IMR-90 (cell line): Measurements from ENCODE around the gene CTRB2.

Source experiments
- MAFK ChIP-seq: IDR thresholded peaks from 2 replicates; pipeline ENCODE4 v1.6.1; 2012; ENCODE audit warnings: low read depth, low read length, improper control_type of control experiment
- MAZ ChIP-seq: IDR thresholded peaks from 2 replicates; pipeline ENCODE4 v1.6.1; 2012; ENCODE audit warnings: low read depth, mild to moderate bottlenecking, low read length, improper control_type of control experiment, moderate library complexity, borderline replicate concordance
- NFE2L2 ChIP-seq: fragments of 150-350 bp; IDR thresholded peaks from 2 replicates; pipeline ENCODE4 v1.6.1; 2016; ENCODE audit warnings: low read depth, mild to moderate bottlenecking, low read length
- POLR2A ChIP-seq: IDR thresholded peaks from 2 replicates; pipeline ENCODE4 v1.6.1; 2012; ENCODE audit warnings: mild to moderate bottlenecking, low read depth, low read length
- RAD21 ChIP-seq: IDR thresholded peaks from 2 replicates; pipeline ENCODE4 v1.6.1; 2012; ENCODE audit warnings: low read length, improper control_type of control experiment
- RFX5 ChIP-seq: IDR thresholded peaks from 2 replicates; pipeline ENCODE4 v1.8.0; 2012; ENCODE audit warnings: low read depth, mild to moderate bottlenecking, low read length, moderate library complexity
- SMC3 ChIP-seq: fragments of 150-350 bp; IDR thresholded peaks from 2 replicates; pipeline ENCODE4 v1.6.1; 2016; ENCODE audit warnings: low read depth, mild to moderate bottlenecking, antibody characterized with exemption, low read length, moderate library complexity
- TF ChIP-seq, protein P1 (sequence below): conservative IDR thresholded peaks from 2 replicates; pipeline ENCODE4 v1.5.1; 2012; ENCODE audit warnings: mild to moderate bottlenecking, low read depth, low read length, improper control_type of control experiment
- TF ChIP-seq, protein P2 (sequence below): fragments of 150-350 bp; IDR thresholded peaks from 2 replicates; pipeline ENCODE4 v1.6.1; 2017; ENCODE audit warnings: mild to moderate bottlenecking, antibody characterized with exemption, low read length, low read depth

DNA sequence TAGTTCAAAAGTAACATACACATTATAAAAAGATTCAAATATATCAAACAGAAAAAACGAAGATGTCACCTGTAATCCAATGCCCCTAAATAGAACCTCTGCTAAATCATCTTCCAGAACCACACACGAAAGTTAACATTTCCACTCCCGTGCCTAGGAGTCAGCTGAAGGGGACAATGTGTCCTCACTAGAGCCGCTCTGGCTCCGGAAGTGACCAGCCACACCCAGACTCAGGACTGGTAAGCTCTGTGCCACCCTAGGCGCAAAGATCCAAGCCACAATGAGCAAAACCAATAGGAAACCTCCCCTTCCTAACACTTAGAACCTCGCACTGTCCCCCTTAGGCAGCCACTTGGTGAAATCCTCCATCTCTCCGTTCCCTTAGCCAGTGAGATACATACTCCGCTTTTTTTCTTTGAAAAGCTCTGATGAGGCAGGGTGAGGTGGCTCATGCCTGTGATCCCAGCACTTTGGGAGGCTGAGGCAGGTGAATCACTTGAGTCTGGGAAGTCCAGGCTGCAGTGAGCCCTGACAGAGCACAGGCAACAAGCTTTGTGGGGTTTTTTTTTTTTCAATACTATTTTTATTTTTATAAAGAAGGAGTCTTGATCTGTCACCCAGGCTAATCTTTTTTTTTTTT, 23.6 kb upstream of the CTRB2 start:
- TF ChIP-seq RAD21 (no peak), POLR2A (no peak), SMC3 (no peak), NFE2L2 (no peak), MAZ (no peak), RFX5 (no peak), MAFK (no peak)
- TF ChIP-seq, protein P1, sequence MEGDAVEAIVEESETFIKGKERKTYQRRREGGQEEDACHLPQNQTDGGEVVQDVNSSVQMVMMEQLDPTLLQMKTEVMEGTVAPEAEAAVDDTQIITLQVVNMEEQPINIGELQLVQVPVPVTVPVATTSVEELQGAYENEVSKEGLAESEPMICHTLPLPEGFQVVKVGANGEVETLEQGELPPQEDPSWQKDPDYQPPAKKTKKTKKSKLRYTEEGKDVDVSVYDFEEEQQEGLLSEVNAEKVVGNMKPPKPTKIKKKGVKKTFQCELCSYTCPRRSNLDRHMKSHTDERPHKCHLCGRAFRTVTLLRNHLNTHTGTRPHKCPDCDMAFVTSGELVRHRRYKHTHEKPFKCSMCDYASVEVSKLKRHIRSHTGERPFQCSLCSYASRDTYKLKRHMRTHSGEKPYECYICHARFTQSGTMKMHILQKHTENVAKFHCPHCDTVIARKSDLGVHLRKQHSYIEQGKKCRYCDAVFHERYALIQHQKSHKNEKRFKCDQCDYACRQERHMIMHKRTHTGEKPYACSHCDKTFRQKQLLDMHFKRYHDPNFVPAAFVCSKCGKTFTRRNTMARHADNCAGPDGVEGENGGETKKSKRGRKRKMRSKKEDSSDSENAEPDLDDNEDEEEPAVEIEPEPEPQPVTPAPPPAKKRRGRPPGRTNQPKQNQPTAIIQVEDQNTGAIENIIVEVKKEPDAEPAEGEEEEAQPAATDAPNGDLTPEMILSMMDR = no peak
- TF ChIP-seq, protein P2, sequence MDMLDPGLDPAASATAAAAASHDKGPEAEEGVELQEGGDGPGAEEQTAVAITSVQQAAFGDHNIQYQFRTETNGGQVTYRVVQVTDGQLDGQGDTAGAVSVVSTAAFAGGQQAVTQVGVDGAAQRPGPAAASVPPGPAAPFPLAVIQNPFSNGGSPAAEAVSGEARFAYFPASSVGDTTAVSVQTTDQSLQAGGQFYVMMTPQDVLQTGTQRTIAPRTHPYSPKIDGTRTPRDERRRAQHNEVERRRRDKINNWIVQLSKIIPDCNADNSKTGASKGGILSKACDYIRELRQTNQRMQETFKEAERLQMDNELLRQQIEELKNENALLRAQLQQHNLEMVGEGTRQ = no peak
